HG03521 (cell line): ENCODE measurements around the gene MRAP.
"Not testable (repeated sequence)": the region's sequence is repeated elsewhere in the genome, so short reads cannot be mapped to it uniquely, and the experiment has no call there.

Experiments
- ATAC-seq: cut with Tn5 transposase; IDR thresholded peaks from one replicate; pipeline ENCODE4 v1.9.1; 2021; ENCODE audit warnings: mild to moderate bottlenecking, moderate library complexity; ENCODE audit not compliant: unreplicated experiment

MRAP gene

GRCh38 chr21:32298658-32299081, at the start of gene MRAP:
MRAP (plus strand) TSS chr21:32298855; CDS start chr21:32298972, 117 bp downstream.
- ATAC-seq, result no peak

- ATAC-seq, result no peak
Measured at GRCh38 chr21:32249511-32250280, 49.0 kb upstream of the MRAP start.

GRCh38 chr21:32252136-32252535, 46.5 kb upstream of the MRAP start:
- ATAC-seq, result no peak

- ATAC-seq, result no peak
Measured at GRCh38 chr21:32253215-32253641, 45.4 kb upstream of the MRAP start.

GRCh38 chr21:32256251-32256650, 42.4 kb upstream of the MRAP start:
- no peak for ATAC-seq

- ATAC-seq, result no peak
Measured at GRCh38 chr21:32256873-32257620, 41.6 kb upstream of the MRAP start.

- no peak for ATAC-seq
Measured at GRCh38 chr21:32257962-32258785, 40.5 kb upstream of the MRAP start.

- not testable (repeated sequence) for ATAC-seq
Measured at GRCh38 chr21:32258786-32259048, 39.9 kb upstream of the MRAP start.

GRCh38 chr21:32260130-32260529, 38.5 kb upstream of the MRAP start:
- no peak for ATAC-seq

GRCh38 chr21:32261929-32262328, 36.7 kb upstream of the MRAP start:
- no peak for ATAC-seq

GRCh38 chr21:32265321-32265720, 33.3 kb upstream of the MRAP start:
- not testable (repeated sequence) for ATAC-seq

- ATAC-seq, result no peak
Measured at GRCh38 chr21:32270748-32271147, 27.9 kb upstream of the MRAP start.

GRCh38 chr21:32276671-32277070, 22.0 kb upstream of the MRAP start:
- ATAC-seq, result no peak

GRCh38 chr21:32278103-32278502, 20.6 kb upstream of the MRAP start:
- ATAC-seq, result peak; percentile 12

- ATAC-seq, result peak; percentile 87
Measured at GRCh38 chr21:32278518-32279376, 19.9 kb upstream of the MRAP start, which contains the start of gene MIS18A. MIS18A (minus strand) TSS chr21:32279049; CDS start chr21:32279014, 35 bp downstream.

GRCh38 chr21:32279377-32279680, 19.3 kb upstream of the MRAP start:
- no peak for ATAC-seq

GRCh38 chr21:32281531-32281930, 17.1 kb upstream of the MRAP start:
- ATAC-seq, result no peak

- no peak for ATAC-seq
Measured at GRCh38 chr21:32282992-32283391, 15.7 kb upstream of the MRAP start.

- ATAC-seq, result no peak
Measured at GRCh38 chr21:32285476-32285875, 13.2 kb upstream of the MRAP start.

- ATAC-seq, result no peak
Measured at GRCh38 chr21:32297449-32297848, 1.2 kb upstream of the MRAP start.

- no peak for ATAC-seq
Measured at GRCh38 chr21:32298148-32298559, 501 bp upstream of the MRAP start.
